Fibroblast of pulmonary artery (primary cell): ENCODE results near the gene BMP2.

Experiments
- DNase-seq: peaks from one replicate; pipeline ENCODE4 v3.0.0-alpha.2; 2010; ENCODE audit warnings: low read depth
- H3K4me3 ChIP-seq: replicated peaks from 2 replicates; pipeline ENCODE4 v1.5.1; 2011; ENCODE audit warnings: low read depth, mild to moderate bottlenecking, control low read depth, low read length, moderate library complexity
- TF ChIP-seq, protein P1 (sequence below): IDR thresholded peaks from 2 replicates; pipeline ENCODE4 v1.5.1; 2011; ENCODE audit warnings: mild to moderate bottlenecking, control low read depth, low read length, inconsistent platforms; ENCODE audit errors: missing control alignments

The BMP2 gene

DNA sequence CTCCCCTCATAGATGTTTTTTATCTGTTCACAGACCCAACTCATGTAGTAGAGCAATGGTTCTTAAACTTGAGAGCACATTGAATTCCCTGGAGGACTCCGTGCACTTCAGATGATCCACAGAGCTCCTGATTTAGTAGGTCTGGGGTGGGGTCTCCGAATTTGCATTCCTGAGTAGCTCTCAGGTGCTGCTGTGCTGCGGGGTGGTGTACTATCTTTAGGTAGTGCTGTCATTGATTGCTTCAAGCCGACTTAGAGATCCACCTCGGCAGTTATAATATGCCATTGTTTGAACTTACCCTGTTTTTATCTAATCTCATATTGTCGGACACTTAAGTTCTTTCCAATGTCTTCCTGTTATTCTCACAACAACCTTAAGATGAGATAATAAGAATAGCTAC, 45.0 kb downstream of the BMP2 start:
- TF ChIP-seq, protein P1, sequence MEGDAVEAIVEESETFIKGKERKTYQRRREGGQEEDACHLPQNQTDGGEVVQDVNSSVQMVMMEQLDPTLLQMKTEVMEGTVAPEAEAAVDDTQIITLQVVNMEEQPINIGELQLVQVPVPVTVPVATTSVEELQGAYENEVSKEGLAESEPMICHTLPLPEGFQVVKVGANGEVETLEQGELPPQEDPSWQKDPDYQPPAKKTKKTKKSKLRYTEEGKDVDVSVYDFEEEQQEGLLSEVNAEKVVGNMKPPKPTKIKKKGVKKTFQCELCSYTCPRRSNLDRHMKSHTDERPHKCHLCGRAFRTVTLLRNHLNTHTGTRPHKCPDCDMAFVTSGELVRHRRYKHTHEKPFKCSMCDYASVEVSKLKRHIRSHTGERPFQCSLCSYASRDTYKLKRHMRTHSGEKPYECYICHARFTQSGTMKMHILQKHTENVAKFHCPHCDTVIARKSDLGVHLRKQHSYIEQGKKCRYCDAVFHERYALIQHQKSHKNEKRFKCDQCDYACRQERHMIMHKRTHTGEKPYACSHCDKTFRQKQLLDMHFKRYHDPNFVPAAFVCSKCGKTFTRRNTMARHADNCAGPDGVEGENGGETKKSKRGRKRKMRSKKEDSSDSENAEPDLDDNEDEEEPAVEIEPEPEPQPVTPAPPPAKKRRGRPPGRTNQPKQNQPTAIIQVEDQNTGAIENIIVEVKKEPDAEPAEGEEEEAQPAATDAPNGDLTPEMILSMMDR: no peak
- no peak for DNase-seq

DNA sequence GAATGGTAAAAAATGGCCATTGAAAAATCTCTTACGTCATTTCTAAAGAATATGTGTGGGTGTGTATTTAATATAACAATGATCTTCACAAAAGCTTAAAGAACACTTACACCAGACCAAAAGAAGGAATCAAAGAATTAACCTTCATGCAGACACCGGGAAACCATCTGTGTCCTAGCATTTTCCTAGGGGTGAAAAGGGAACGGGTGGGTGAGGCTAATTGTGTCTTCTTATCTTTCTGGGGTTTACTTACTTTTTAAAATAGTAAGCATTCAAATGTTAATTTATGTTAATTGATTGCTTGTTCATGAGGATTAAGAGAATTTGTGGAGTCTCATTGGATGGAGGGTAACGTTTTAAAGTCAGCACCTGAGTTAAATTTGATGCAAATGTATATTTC, 47.5 kb downstream of the BMP2 start:
- TF ChIP-seq, protein P1: no peak
- DNase-seq: no peak
- no peak overlapping the region for H3K4me3 ChIP-seq

More for the DNA sequence above, 45.0 kb downstream of the BMP2 start:
- no peak overlapping the region for H3K4me3 ChIP-seq

DNA sequence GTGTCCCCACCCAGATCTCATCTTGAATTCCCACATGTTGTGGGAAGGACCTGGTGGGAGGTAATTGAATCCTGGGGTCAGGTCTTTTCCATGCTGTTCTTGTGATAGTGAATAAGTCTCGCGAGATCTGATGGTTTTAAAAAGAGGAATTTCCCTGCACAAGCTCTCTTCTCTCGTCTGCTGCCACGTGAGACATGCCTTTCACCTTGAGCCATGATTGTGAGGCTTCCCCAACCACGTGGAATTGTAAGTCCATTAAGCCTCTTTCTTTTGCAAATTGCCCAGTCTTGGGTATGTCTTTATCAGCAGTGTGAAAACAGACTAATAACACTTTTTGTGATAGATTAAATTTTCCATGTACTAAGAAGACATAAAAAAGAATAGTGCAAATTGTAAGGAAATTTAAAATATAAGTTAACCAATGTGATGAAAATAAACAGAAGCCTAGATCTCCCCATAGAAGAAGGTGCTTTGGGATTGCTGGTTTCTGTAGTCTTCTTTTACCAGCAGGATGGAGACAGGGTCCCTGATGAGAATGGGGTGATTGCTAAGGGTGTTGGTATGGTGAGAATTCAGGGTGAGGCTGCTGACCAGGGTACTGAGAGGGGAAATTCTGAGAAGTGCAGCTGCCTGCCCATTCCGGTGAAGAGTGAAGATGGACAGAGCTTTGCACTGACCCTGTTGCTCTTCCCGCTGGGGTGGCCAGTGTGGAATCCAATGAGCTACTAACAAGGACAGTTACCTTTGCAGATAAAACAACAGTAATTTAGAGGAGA, 50.7 kb downstream of the BMP2 start:
- no peak overlapping the region for H3K4me3 ChIP-seq
- peak; percentile 10 for DNase-seq
- TF ChIP-seq, protein P1: no peak

DNA sequence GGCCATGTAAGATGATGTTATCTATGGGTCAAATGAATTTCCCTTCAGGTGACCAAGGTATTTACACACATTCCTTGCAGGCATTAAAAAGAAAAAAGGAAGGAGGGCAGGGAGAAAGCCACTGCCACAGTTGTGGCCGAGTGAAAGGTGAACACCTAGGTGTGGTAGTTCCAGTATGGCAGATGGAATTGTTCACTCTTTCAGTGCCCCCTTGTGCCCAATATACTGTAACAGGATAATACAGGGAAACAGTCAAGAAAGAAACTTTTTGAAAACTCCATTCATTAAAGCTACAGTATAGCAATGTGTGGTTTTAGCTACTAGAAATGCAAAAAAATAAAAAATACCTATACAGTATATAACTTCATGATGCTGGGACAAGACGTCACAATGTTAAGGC, 52.1 kb downstream of the BMP2 start:
- peak; percentile 26 for DNase-seq
- H3K4me3 ChIP-seq: no peak overlapping the region
- TF ChIP-seq, protein P1: peak; percentile 13

DNA sequence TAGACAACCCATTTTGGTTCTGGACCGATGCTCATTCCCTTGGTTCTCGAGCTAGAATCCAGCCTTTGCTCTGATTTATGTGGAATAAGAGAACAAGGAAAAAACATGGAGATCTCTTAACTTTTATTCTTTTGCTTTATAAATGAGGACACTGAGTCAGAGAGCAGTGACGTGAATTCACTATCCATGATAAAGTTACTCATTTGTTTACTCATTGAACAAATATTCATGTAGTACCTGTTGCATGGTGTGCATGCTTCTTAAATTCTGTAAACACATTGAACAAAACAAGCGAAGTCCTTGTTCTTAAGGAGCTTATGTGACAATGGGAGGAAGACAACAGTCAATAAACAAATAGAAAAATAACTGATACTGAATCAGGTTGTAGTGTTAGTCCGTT, 56.9 kb downstream of the BMP2 start:
- no peak overlapping the region for H3K4me3 ChIP-seq
- TF ChIP-seq, protein P1: no peak
- DNase-seq: no peak

DNA sequence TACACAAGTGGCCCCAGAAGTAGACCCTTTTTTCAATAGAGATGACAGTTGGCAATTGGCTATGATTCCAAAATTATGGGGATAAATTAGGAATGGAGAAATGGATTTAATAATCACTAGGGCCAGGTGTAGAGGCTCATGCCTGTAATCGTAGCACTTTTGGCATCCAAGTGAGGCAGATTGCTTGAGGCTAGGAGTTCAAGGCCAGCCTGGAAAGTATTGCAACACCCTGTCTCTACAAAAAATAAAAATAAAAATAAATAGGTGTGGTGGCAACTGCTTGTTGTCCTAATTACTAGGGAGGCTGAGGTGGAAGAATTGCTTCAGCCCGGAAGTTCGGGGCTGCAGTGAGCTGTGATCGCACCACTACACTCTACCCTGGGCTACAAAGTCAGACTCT, 60.0 kb downstream of the BMP2 start:
- TF ChIP-seq, protein P1: no peak
- H3K4me3 ChIP-seq: no peak overlapping the region
- no peak for DNase-seq
